Embryonic facial prominence (tissue), 1 donor: ENCODE data around the gene UNC13A.
"Not testable (repeated sequence)": the region's sequence is repeated elsewhere in the genome, so short reads cannot be mapped to it uniquely, and the experiment has no call there.

ENCODE experiments used
- DNase-seq: peaks from one replicate; pipeline ENCODE4 v3.0.0-alpha.2; 2016; ENCODE audit errors: extremely low spot score

The UNC13A gene

GRCh38 chr19:17604372-17605025 is 83.7 kb downstream of the UNC13A start:
- no peak for DNase-seq

GRCh38 chr19:17602872-17603510 is 85.2 kb downstream of the UNC13A start:
- no peak for DNase-seq

- DNase-seq = no peak
These were observed 85.9 kb downstream of the UNC13A start for GRCh38 chr19:17602217-17602616.

- DNase-seq = no peak
These were observed 86.5 kb downstream of the UNC13A start for GRCh38 chr19:17601683-17602082.

- no peak for DNase-seq
These were observed 88.4 kb downstream of the UNC13A start for GRCh38 chr19:17599780-17600179.

- DNase-seq = no peak
These were observed 89.2 kb downstream of the UNC13A start for GRCh38 chr19:17598953-17599352.

- not testable (repeated sequence) for DNase-seq
These were observed 90.1 kb downstream of the UNC13A start for GRCh38 chr19:17598063-17598462.

GRCh38 chr19:17594296-17594695 is 93.9 kb downstream of the UNC13A start:
- not testable (repeated sequence) for DNase-seq

GRCh38 chr19:17590866-17591265 is 97.3 kb downstream of the UNC13A start:
- no peak for DNase-seq

- DNase-seq = not testable (repeated sequence)
These were observed 102.8 kb downstream of the UNC13A start for GRCh38 chr19:17585395-17585794.

GRCh38 chr19:17584132-17584531 is 104.0 kb downstream of the UNC13A start:
- DNase-seq = no peak

GRCh38 chr19:17582613-17583012 is 105.5 kb downstream of the UNC13A start:
- no peak for DNase-seq

- DNase-seq = no peak
These were observed 106.8 kb downstream of the UNC13A start for GRCh38 chr19:17581211-17581874.

- no peak for DNase-seq
These were observed 107.5 kb downstream of the UNC13A start for GRCh38 chr19:17580470-17581144.

- DNase-seq = no peak
These were observed 108.4 kb downstream of the UNC13A start for GRCh38 chr19:17579661-17580244.

- DNase-seq = no peak
These were observed 110.6 kb downstream of the UNC13A start for GRCh38 chr19:17577457-17578097.

GRCh38 chr19:17576758-17577456 is 111.2 kb downstream of the UNC13A start:
- DNase-seq = no peak

- DNase-seq = no peak
These were observed 112.0 kb downstream of the UNC13A start for GRCh38 chr19:17575871-17576757.

- no peak for DNase-seq
These were observed 115.5 kb downstream of the UNC13A start for GRCh38 chr19:17572638-17573037.

- DNase-seq = no peak
These were observed 117.4 kb downstream of the UNC13A start for GRCh38 chr19:17570791-17571190.
